Neuron (in vitro differentiated cells): ENCODE data around the gene ADCY2.
A peak's percentile ranks its signal among the peaks of the same experiment; 100 is the strongest.
"Not testable (repeated sequence)": the region's sequence is repeated elsewhere in the genome, so short reads cannot be mapped to it uniquely, and the experiment has no call there.

Source experiments
- H2AFZ ChIP-seq: one replicate; pipeline ENCODE4 v1.6.1; 2013; ENCODE audit warnings: low read depth, mild to moderate bottlenecking, inconsistent platforms, low read length, moderate library complexity
- H3K27me3 ChIP-seq: one replicate; pipeline ENCODE4 v1.6.1; 2013; ENCODE audit warnings: low read length; ENCODE audit not compliant: insufficient read depth
- H3K36me3 ChIP-seq: one replicate; pipeline ENCODE4 v1.6.1; 2013; ENCODE audit warnings: low read length; ENCODE audit not compliant: insufficient read depth
- H3K4me1 ChIP-seq: one replicate; pipeline ENCODE4 v1.6.1; 2013; ENCODE audit warnings: low read length; ENCODE audit not compliant: insufficient read depth
- H3K4me3 ChIP-seq: 2 replicates; pipeline ENCODE4 v1.5.1; 2013; ENCODE audit warnings: mild to moderate bottlenecking, low read length, moderate library complexity
- H3K9me3 ChIP-seq: one replicate; pipeline ENCODE4 v1.6.1; 2013; ENCODE audit warnings: low read length

Gene ADCY2

GRCh38 chr5:7410936-7411511 is 15.1 kb downstream of the ADCY2 start:
- H3K27me3 ChIP-seq = no peaks in the 10 kb centered on the region
- H3K9me3 ChIP-seq = peaks cover 3% of the 10 kb centered on the region
- no peaks in the 10 kb centered on the region for H3K36me3 ChIP-seq
- H2AFZ ChIP-seq = no peak overlapping the region
- peaks cover 7% of the 10 kb centered on the region for H3K4me1 ChIP-seq
- H3K4me3 ChIP-seq = no peak overlapping the region

- H3K4me1 ChIP-seq = no peaks in the 10 kb centered on the region
- no peak overlapping the region for H3K4me3 ChIP-seq
- H3K27me3 ChIP-seq = no peaks in the 10 kb centered on the region
- H3K9me3 ChIP-seq = peaks cover 3% of the 10 kb centered on the region
- H3K36me3 ChIP-seq = no peaks in the 10 kb centered on the region
- no peak overlapping the region for H2AFZ ChIP-seq
Measured at GRCh38 chr5:7412409-7412808, 16.5 kb downstream of the ADCY2 start.

GRCh38 chr5:7415123-7415522 is 19.2 kb downstream of the ADCY2 start:
- Histone ChIP-seq H3K4me1 (peaks cover 6% of the 10 kb centered on the region), H2AFZ (no peak overlapping the region)

GRCh38 chr5:7415587-7416535 is 19.9 kb downstream of the ADCY2 start:
- H3K36me3 ChIP-seq = no peaks in the 10 kb centered on the region
- H3K27me3 ChIP-seq = no peaks in the 10 kb centered on the region
- H3K4me3 ChIP-seq = no peak overlapping the region
- H3K9me3 ChIP-seq = peaks cover 3% of the 10 kb centered on the region
- peaks cover 13% of the 10 kb centered on the region for H3K4me1 ChIP-seq
- no peak overlapping the region for H2AFZ ChIP-seq

More at GRCh38 chr5:7415123-7415522, 19.2 kb downstream of the ADCY2 start:
- H3K4me3 ChIP-seq = no peak overlapping the region
- peaks cover 3% of the 10 kb centered on the region for H3K9me3 ChIP-seq
- no peaks in the 10 kb centered on the region for H3K27me3 ChIP-seq
- no peaks in the 10 kb centered on the region for H3K36me3 ChIP-seq

GRCh38 chr5:7418276-7418675 is 22.3 kb downstream of the ADCY2 start:
- no peaks in the 10 kb centered on the region for H3K27me3 ChIP-seq
- no peaks in the 10 kb centered on the region for H3K9me3 ChIP-seq
- peaks cover 36% of the 10 kb centered on the region for H3K4me1 ChIP-seq
- no peak overlapping the region for H3K4me3 ChIP-seq
- H2AFZ ChIP-seq = no peak overlapping the region
- H3K36me3 ChIP-seq = no peaks in the 10 kb centered on the region

GRCh38 chr5:7419367-7419766 is 23.4 kb downstream of the ADCY2 start:
- Histone ChIP-seq H3K4me1 (peaks cover 46% of the 10 kb centered on the region), H3K36me3 (no peaks in the 10 kb centered on the region), H3K9me3 (no peaks in the 10 kb centered on the region), H3K27me3 (no peaks in the 10 kb centered on the region), H3K4me3 (no peak overlapping the region), H2AFZ (no peak overlapping the region)

GRCh38 chr5:7419846-7420245 is 23.9 kb downstream of the ADCY2 start:
- Histone ChIP-seq H3K36me3 (no peaks in the 10 kb centered on the region), H3K27me3 (no peaks in the 10 kb centered on the region), H2AFZ (peak overlapping the region; percentile 21), H3K4me3 (no peak overlapping the region), H3K4me1 (peaks cover 51% of the 10 kb centered on the region), H3K9me3 (no peaks in the 10 kb centered on the region)

GRCh38 chr5:7420510-7421280 is 24.8 kb downstream of the ADCY2 start:
- peak overlapping the region; percentile 17 for H3K4me3 ChIP-seq
- H3K36me3 ChIP-seq = no peaks in the 10 kb centered on the region
- H2AFZ ChIP-seq = peak overlapping the region; percentile 21
- H3K4me1 ChIP-seq = peaks cover 58% of the 10 kb centered on the region
- H3K27me3 ChIP-seq = no peaks in the 10 kb centered on the region
- no peaks in the 10 kb centered on the region for H3K9me3 ChIP-seq

- no peak overlapping the region for H2AFZ ChIP-seq
- no peaks in the 10 kb centered on the region for H3K36me3 ChIP-seq
- peaks cover 60% of the 10 kb centered on the region for H3K4me1 ChIP-seq
- no peaks in the 10 kb centered on the region for H3K9me3 ChIP-seq
- no peaks in the 10 kb centered on the region for H3K27me3 ChIP-seq
- H3K4me3 ChIP-seq = peak overlapping the region; percentile 2
Measured at GRCh38 chr5:7422316-7423106, 26.6 kb downstream of the ADCY2 start.

- peaks cover 60% of the 10 kb centered on the region for H3K4me1 ChIP-seq
- H3K4me3 ChIP-seq, H2AFZ ChIP-seq, H3K9me3 ChIP-seq, H3K36me3 ChIP-seq, H3K27me3 ChIP-seq: not testable (repeated sequence)
Measured at GRCh38 chr5:7423231-7423630, 27.3 kb downstream of the ADCY2 start.

- Histone ChIP-seq H2AFZ (no peak overlapping the region), H3K4me1 (peaks cover 52% of the 10 kb centered on the region), H3K36me3 (no peaks in the 10 kb centered on the region), H3K9me3 (no peaks in the 10 kb centered on the region), H3K4me3 (no peak overlapping the region), H3K27me3 (no peaks in the 10 kb centered on the region)
Measured at GRCh38 chr5:7425830-7426229, 29.9 kb downstream of the ADCY2 start.

GRCh38 chr5:7426284-7426683 is 30.3 kb downstream of the ADCY2 start:
- H2AFZ ChIP-seq = no peak overlapping the region
- H3K4me1 ChIP-seq = peaks cover 48% of the 10 kb centered on the region
- no peaks in the 10 kb centered on the region for H3K9me3 ChIP-seq
- no peaks in the 10 kb centered on the region for H3K36me3 ChIP-seq
- no peaks in the 10 kb centered on the region for H3K27me3 ChIP-seq
- H3K4me3 ChIP-seq = no peak overlapping the region
